GM23248 (cell line): ENCODE results near the gene TFCP2L1. TPM values are rescaled to one million over a fixed set of nuclear protein-coding genes. Genes with fewer than 3 reads are reported as not detected.

Source experiments
- DNase-seq: peaks from one replicate; pipeline ENCODE4 v3.0.0-alpha.2; 2015
- H2AFZ ChIP-seq: fragments of 200-600 bp; sonication (generic); 2 replicates; pipeline ENCODE4 v1.6.1; 2016; ENCODE audit warnings: antibody characterized with exemption
- H3F3A ChIP-seq: fragments of 200-600 bp; sonication (generic); 2 replicates; pipeline ENCODE4 v1.6.1; 2016; ENCODE audit warnings: mild to moderate bottlenecking, antibody characterized with exemption, mixed run types; ENCODE audit not compliant: insufficient read depth
- H3K27ac ChIP-seq: fragments of 200-600 bp; sonication (generic); 2 replicates; pipeline ENCODE4 v1.5.1; 2016; ENCODE audit warnings: mild to moderate bottlenecking
- H3K27me3 ChIP-seq: fragments of 200-600 bp; sonication (generic); replicated peaks from 2 replicates; pipeline ENCODE4 v1.6.1; 2016; ENCODE audit warnings: mild to moderate bottlenecking; ENCODE audit not compliant: insufficient read depth
- H3K36me3 ChIP-seq: fragments of 200-600 bp; sonication (generic); 2 replicates; pipeline ENCODE4 v1.6.1; 2016; ENCODE audit warnings: low read depth, mild to moderate bottlenecking
- H3K4me1 ChIP-seq: fragments of 200-600 bp; sonication (generic); 2 replicates; pipeline ENCODE4 v1.6.1; 2016; ENCODE audit warnings: mild to moderate bottlenecking; ENCODE audit not compliant: insufficient read depth
- H3K4me2 ChIP-seq: fragments of 200-600 bp; sonication (generic); one replicate; pipeline ENCODE4 v1.6.1; 2016; ENCODE audit warnings: mild to moderate bottlenecking; ENCODE audit not compliant: unreplicated experiment
- H3K4me3 ChIP-seq: fragments of 200-600 bp; sonication (generic); 2 replicates; pipeline ENCODE4 v1.5.1; 2016; ENCODE audit warnings: mild to moderate bottlenecking
- H3K79me2 ChIP-seq: fragments of 200-600 bp; sonication (generic); 2 replicates; pipeline ENCODE4 v1.6.1; 2016; ENCODE audit warnings: mild to moderate bottlenecking; ENCODE audit not compliant: insufficient read depth
- H3K9ac ChIP-seq: fragments of 200-600 bp; sonication (generic); 2 replicates; pipeline ENCODE4 v1.6.1; 2016; ENCODE audit warnings: mild to moderate bottlenecking
- H3K9me2 ChIP-seq: fragments of 200-600 bp; sonication (generic); 2 replicates; pipeline ENCODE4 v1.6.1; 2016; ENCODE audit warnings: mixed run types, mild to moderate bottlenecking, moderate library complexity; ENCODE audit not compliant: insufficient read depth
- H3K9me3 ChIP-seq: fragments of 200-600 bp; sonication (generic); one replicate; pipeline ENCODE4 v1.6.1; 2017; ENCODE audit warnings: low read depth
- H4K20me1 ChIP-seq: fragments of 200-600 bp; sonication (generic); 2 replicates; pipeline ENCODE4 v1.6.0; 2016; ENCODE audit not compliant: insufficient read depth
- EZH2 ChIP-seq: fragments of 200-600 bp; sonication (generic); IDR thresholded peaks from 2 replicates; pipeline ENCODE4 v1.6.1; 2018; ENCODE audit warnings: antibody characterized with exemption, mild to moderate bottlenecking; ENCODE audit not compliant: insufficient read depth, poor library complexity, severe bottlenecking
- EZH2phosphoT487 ChIP-seq: fragments of 200-600 bp; sonication (generic); IDR thresholded peaks from 2 replicates; pipeline ENCODE4 v1.6.1; 2018; ENCODE audit warnings: antibody characterized with exemption, moderate library complexity, mild to moderate bottlenecking, low read depth; ENCODE audit not compliant: insufficient read depth
- WGBS, 2 experiments: methylation state at CpG; one replicate each; pipeline ENCODE4 v1.1.6; 2015 to 2017; ENCODE audit warnings: low lambda C conversion rate in 2 of 2, low coverage in 1 of 2; ENCODE audit errors: missing lambda C conversion rate in 2 of 2; 5-methylcytosine and 5-hydroxymethylcytosine counted together
- in situ Hi-C: fragments of 300-500 bp; cut with MboI; formaldehyde crosslinking; loops from 2 replicates; pipeline ENCODE4 v1.15.0; 2020
- polyA plus RNA-seq: library from polyadenylated mRNA; unstranded; fragments of >200 nt; fragmentation: Nextera tagmentation; extraction: Ambion mirVana; gene quantifications from 2 replicates; pipeline ENCODE4 v1.2.1, GENCODE V29; 2016
- total RNA-seq: library from RNA; depleted of rRNA; stranded (reverse); fragments of >200 nt; shearing (Covaris generic); gene quantifications from 2 replicates; pipeline ENCODE4 v1.2.3, GENCODE V29; 2014

TFCP2L1 gene
- total and polyA plus RNA-seq, 2 experiments from 2014 or later = not detected

DNA sequence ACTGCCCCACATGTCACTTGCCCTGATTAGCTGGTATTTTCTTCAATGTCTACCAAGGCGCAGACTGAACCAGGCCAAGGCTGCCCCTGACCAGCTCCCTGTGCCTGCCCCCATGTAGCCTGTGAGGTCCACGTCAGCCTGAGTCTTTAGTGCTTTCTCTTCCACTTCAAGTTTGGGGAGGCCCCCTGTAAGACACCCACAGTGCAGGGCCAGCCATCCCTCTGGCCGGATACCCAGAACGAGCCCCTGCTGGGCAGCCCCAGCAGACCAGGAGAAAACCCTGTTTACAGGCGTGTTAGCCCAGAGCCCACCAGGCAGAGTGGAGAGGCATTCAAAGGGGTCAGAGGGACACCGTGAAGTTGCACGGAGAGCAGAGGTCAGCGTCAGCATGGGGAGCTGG, 92.4 kb downstream of the TFCP2L1 start:
- Histone ChIP-seq H2AFZ (no peak overlapping the region), H3K4me1 (peaks cover 2% of the 10 kb centered on the region; the same call in 1 of the 2 replicates), H3F3A (no peaks in the 10 kb centered on the region), H3K9ac (no peak overlapping the region), H3K9me2 (no peaks in the 10 kb centered on the region), H3K4me3 (no peak overlapping the region), H3K27me3 (no peaks in the 10 kb centered on the region), H3K79me2 (no peaks in the 10 kb centered on the region), H3K9me3 (no peaks in the 10 kb centered on the region), H4K20me1 (no peaks in the 10 kb centered on the region), H3K36me3 (no peaks in the 10 kb centered on the region), H3K27ac (no peak overlapping the region), H3K4me2 (no peak overlapping the region)
- WGBS, 2 experiments = 59 to 66% methylated on average over 8 of the region's 8 CpGs
- TF ChIP-seq EZH2phosphoT487 (no peak), EZH2 (no peak)
- DNase-seq = no peak
- in situ Hi-C loops = no loop called here

DNA sequence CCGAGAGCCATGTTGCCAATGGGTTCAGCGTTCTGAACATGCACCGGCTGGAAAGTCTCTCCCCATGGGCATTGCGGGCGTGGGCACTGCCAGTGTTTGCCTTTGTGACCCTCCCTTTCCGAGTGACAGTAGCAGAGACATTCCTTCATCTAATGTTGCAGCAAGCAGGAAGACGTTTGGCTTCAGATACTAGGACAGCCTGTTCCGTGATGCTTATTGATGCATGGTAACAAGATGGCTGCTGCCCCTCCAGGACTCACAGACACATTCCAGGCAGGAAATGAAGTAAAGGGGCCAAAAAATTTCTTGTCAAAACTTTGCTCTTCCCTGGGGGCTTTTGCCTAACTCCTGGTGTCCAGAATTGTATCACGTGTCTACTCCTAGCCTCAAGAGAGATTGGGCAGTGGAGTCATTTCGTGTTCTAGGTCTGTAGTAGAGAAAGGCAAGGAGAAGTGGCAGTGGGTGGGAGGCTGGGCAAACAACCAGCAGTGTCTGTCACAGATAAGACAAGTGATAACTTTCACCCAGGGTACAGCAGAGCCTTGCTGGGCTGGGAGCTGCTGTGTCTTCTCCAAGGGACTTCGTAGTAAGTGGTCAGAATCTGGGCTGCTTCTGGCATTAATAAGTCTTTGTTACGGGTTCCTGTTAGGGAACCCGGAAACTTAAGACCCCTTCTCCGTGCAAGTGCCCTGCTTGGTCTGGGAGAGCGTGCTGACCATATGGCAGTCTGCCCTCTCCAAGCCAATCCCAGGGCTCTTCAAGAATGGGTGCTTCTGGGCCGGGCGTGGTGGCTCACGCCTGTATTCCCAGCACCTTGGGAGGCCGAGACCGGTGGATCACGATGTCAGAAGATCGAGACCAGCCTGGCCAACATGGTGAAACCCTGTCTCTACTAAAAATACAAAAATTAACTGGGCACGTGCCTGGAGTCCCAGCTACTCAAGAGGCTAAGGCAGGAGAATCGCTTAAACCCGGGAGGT, 93.5 kb downstream of the TFCP2L1 start:
- TF ChIP-seq EZH2 (no peak), EZH2phosphoT487 (no peak)
- H3K9ac ChIP-seq = no peak overlapping the region
- H3K9me2 ChIP-seq = no peaks in the 10 kb centered on the region
- in situ Hi-C loops = no loop called here
- H3K4me2 ChIP-seq = no peak overlapping the region
- no peaks in the 10 kb centered on the region for H3K9me3 ChIP-seq
- DNase-seq = no peak
- no peaks in the 10 kb centered on the region for H3F3A ChIP-seq
- WGBS, 2 experiments = 60 to 67% methylated on average over 24 of the region's 25 CpGs
- H2AFZ ChIP-seq = no peak overlapping the region
- no peaks in the 10 kb centered on the region for H3K36me3 ChIP-seq
- no peak overlapping the region for H3K27ac ChIP-seq
- H3K79me2 ChIP-seq = no peaks in the 10 kb centered on the region
- H3K4me1 ChIP-seq = no peaks in the 10 kb centered on the region
- H3K27me3 ChIP-seq = no peaks in the 10 kb centered on the region
- H3K4me3 ChIP-seq = no peak overlapping the region
- no peaks in the 10 kb centered on the region for H4K20me1 ChIP-seq

DNA sequence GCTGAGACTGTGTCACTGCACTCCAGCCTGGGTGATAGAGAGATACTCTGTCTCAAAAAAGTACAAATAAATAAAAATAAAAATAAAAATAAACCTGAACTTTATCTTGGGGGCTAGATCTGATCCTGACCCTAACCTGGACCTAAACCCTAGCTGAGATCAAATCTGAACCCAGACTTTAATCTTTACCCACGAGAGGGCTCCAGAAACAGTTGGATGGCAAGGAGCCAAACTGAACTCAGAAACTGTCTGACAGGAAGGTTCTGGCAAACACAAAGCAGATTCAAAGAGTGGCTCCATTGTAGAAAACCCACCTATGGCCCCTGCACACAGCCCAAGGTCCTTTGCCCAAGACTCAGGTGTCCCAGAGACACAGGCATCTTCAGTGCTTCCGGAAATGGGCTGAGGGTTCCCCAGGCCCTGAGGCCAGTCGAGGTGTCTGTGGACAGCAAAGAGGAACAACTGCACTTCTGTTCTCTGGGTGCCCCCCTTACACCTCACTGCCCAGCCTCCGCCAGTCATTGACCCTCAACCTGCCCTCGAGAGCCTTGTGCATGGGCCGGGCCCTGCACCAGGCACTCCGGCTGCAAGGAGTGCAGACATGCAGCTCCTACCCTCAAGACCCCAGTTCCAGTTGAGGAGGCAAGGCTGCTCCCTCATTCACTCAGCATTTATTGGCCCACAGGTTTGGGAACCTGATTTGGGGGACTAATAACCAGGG, 95.2 kb downstream of the TFCP2L1 start:
- Histone ChIP-seq H3K9me2 (no peaks in the 10 kb centered on the region), H4K20me1 (no peaks in the 10 kb centered on the region), H3K27me3 (no peaks in the 10 kb centered on the region), H3K9ac (no peak overlapping the region), H3K27ac (no peak overlapping the region), H3K4me2 (no peak overlapping the region), H2AFZ (no peak overlapping the region), H3K79me2 (no peaks in the 10 kb centered on the region), H3F3A (no peaks in the 10 kb centered on the region), H3K9me3 (no peaks in the 10 kb centered on the region), H3K36me3 (no peaks in the 10 kb centered on the region), H3K4me1 (no peaks in the 10 kb centered on the region), H3K4me3 (no peak overlapping the region)
- in situ Hi-C loops = no loop called here
- TF ChIP-seq EZH2phosphoT487 (no peak), EZH2 (no peak)
- no peak for DNase-seq
- 47 to 54% methylated on average over 7 of the region's 7 CpGs for WGBS, 2 experiments

DNA sequence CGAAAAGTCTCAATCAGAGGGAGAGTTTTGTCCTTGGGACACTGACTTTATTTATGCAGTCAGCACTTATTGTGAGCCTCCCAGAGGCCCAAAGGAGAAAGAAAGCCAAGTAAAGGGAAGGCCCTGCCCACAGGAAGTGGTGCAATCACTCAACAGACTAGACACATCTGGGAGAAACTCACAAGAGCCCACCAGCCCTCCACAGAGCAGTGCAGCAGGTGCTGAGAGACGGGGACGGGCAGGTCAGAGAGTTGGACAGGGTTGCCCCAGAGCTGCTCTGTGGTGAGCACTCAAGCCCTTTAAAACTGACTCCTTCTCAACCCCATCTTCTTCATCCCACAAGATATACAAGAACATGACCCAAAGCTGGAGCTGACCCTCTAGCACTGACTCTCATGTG, 96.0 kb downstream of the TFCP2L1 start:
- Histone ChIP-seq H3K79me2 (no peaks in the 10 kb centered on the region), H3F3A (no peaks in the 10 kb centered on the region), H3K9ac (no peak overlapping the region), H3K9me2 (no peaks in the 10 kb centered on the region), H3K9me3 (no peaks in the 10 kb centered on the region), H4K20me1 (no peaks in the 10 kb centered on the region), H2AFZ (no peak overlapping the region), H3K27me3 (no peaks in the 10 kb centered on the region), H3K27ac (no peak overlapping the region), H3K4me2 (no peak overlapping the region), H3K4me1 (no peaks in the 10 kb centered on the region), H3K4me3 (no peak overlapping the region), H3K36me3 (no peaks in the 10 kb centered on the region)
- in situ Hi-C loops = no loop called here
- DNase-seq = no peak
- TF ChIP-seq EZH2 = no peak
- TF ChIP-seq EZH2phosphoT487 = no peak
- WGBS, 2 experiments = 90 to 93% methylated on average over 3 of the region's 3 CpGs
